Cardiac fibroblast (primary cell): ENCODE results near the gene ZNF366.

Experiments
- DNase-seq, 2 donors: peaks; one replicate each; pipeline versions ENCODE4 v3.0.0 to v3.0.0-alpha.2; 2010; ENCODE audit warnings: low read depth in 2 of 2
- H3K4me3 ChIP-seq, 2 donors: replicated peaks in 1 of 2; 1 replicate in 1 of 2; 2 replicates in 1 of 2; pipeline ENCODE4 v1.5.1; 2011; ENCODE audit warnings: low read depth in 2 of 2, low read length in 2 of 2, mild to moderate bottlenecking in 2 of 2, moderate library complexity in 1 of 2
- CTCF ChIP-seq: IDR thresholded peaks from one replicate; pipeline ENCODE4 v1.5.1; 2011; ENCODE audit warnings: low read depth, mild to moderate bottlenecking, low read length, inconsistent platforms

The ZNF366 gene

GRCh38 chr5:72505539-72506157 is 1.6 kb downstream of the ZNF366 start:
- H3K4me3 ChIP-seq = no peak overlapping the region
- no peak for TF ChIP-seq CTCF
- DNase-seq = no peak

GRCh38 chr5:72505016-72505415 is 2.2 kb downstream of the ZNF366 start:
- H3K4me3 ChIP-seq = no peak overlapping the region
- no peak for DNase-seq
- no peak for TF ChIP-seq CTCF

GRCh38 chr5:72503888-72504491 is 3.2 kb downstream of the ZNF366 start:
- TF ChIP-seq CTCF = no peak
- no peak overlapping the region for H3K4me3 ChIP-seq
- peak; percentile 62 to 65 for DNase-seq

- no peak for TF ChIP-seq CTCF
- no peak overlapping the region for H3K4me3 ChIP-seq
- no peak for DNase-seq
Observed at GRCh38 chr5:72501488-72501887, 5.7 kb downstream of the ZNF366 start.

GRCh38 chr5:72499730-72500129 is 7.5 kb downstream of the ZNF366 start:
- TF ChIP-seq CTCF = no peak
- peak in 1 of 2 donors; percentile 18 for DNase-seq
- no peak overlapping the region for H3K4me3 ChIP-seq

- H3K4me3 ChIP-seq = no peak overlapping the region
- no peak for DNase-seq
- TF ChIP-seq CTCF = no peak
Observed at GRCh38 chr5:72499090-72499489, 8.1 kb downstream of the ZNF366 start.
